Neural progenitor cell (in vitro differentiated cells): ENCODE results near the gene C1orf74. TPM values are rescaled to one million over a fixed set of nuclear protein-coding genes. Genes with fewer than 3 reads are reported as not detected.

Experiments
- DNase-seq: peaks from one replicate; pipeline ENCODE4 v3.0.0-alpha.2; 2016; ENCODE audit warnings: low spot score
- H2AFZ ChIP-seq: fragments of 200-600 bp; sonication (generic); replicated peaks from 2 replicates; pipeline ENCODE4 v1.6.1; 2016; ENCODE audit warnings: antibody characterized with exemption
- H3F3A ChIP-seq: fragments of 200-600 bp; sonication (generic); 2 replicates; pipeline ENCODE4 v1.6.1; 2016; ENCODE audit warnings: antibody characterized with exemption, low read depth
- H3K27ac ChIP-seq: fragments of 200-600 bp; sonication (generic); 2 replicates; pipeline ENCODE4 v1.5.1; 2016; ENCODE audit warnings: mild to moderate bottlenecking
- H3K27me3 ChIP-seq: fragments of 200-600 bp; sonication (generic); 2 replicates; pipeline ENCODE4 v1.6.1; 2016; ENCODE audit warnings: mild to moderate bottlenecking, moderate library complexity
- H3K36me3 ChIP-seq: fragments of 200-600 bp; sonication (generic); 2 replicates; pipeline ENCODE4 v1.5.1; 2016
- H3K4me1 ChIP-seq: fragments of 200-600 bp; sonication (generic); 2 replicates; pipeline ENCODE4 v1.6.1; 2016; ENCODE audit warnings: mixed run types
- H3K4me2 ChIP-seq: fragments of 200-600 bp; sonication (generic); 2 replicates; pipeline ENCODE4 v1.6.1; 2016
- H3K4me3 ChIP-seq: fragments of 200-600 bp; sonication (generic); 2 replicates; pipeline ENCODE4 v1.5.1; 2016
- H3K79me2 ChIP-seq: fragments of 200-600 bp; sonication (generic); 2 replicates; pipeline ENCODE4 v1.6.1; 2016; ENCODE audit warnings: low read depth
- H3K9ac ChIP-seq: fragments of 200-600 bp; sonication (generic); 2 replicates; pipeline ENCODE4 v1.6.1; 2016
- H3K9me3 ChIP-seq: fragments of 200-600 bp; sonication (generic); 2 replicates; pipeline ENCODE4 v1.5.1; 2016; ENCODE audit warnings: low read depth
- H4K20me1 ChIP-seq: fragments of 200-600 bp; sonication (generic); 2 replicates; pipeline ENCODE4 v1.6.1; 2016; ENCODE audit warnings: low read depth
- H3K27ac Mint-ChIP-seq: 3 replicates; pipeline ENCODE4 v1.8.0; 2021; ENCODE audit warnings: mixed read lengths
- H3K27me3 Mint-ChIP-seq: 2 replicates; pipeline ENCODE4 v1.8.0; 2022; ENCODE audit warnings: low read depth, mild to moderate bottlenecking, inconsistent platforms, moderate library complexity, mixed read lengths; ENCODE audit not compliant: insufficient read depth
- H3K36me3 Mint-ChIP-seq: 3 replicates; pipeline ENCODE4 v1.8.0; 2021; ENCODE audit warnings: mixed read lengths
- H3K4me1 Mint-ChIP-seq: 3 replicates; pipeline ENCODE4 v1.8.0; 2021; ENCODE audit warnings: mixed read lengths
- H3K4me3 Mint-ChIP-seq: 3 replicates; pipeline ENCODE4 v1.8.0; 2021; ENCODE audit warnings: mild to moderate bottlenecking, moderate library complexity, mixed read lengths
- H3K9me3 Mint-ChIP-seq: 3 replicates; pipeline ENCODE4 v1.8.0; 2020; ENCODE audit warnings: mixed read lengths
- EZH2 ChIP-seq: fragments of 200-600 bp; sonication (generic); IDR thresholded peaks from 2 replicates; pipeline ENCODE4 v1.6.1; 2017; ENCODE audit warnings: antibody characterized with exemption, mild to moderate bottlenecking, moderate library complexity
- EZH2phosphoT487 ChIP-seq: fragments of 200-600 bp; sonication (generic); IDR thresholded peaks from 2 replicates; pipeline ENCODE4 v1.6.1; 2017; ENCODE audit warnings: antibody characterized with exemption
- total RNA-seq: library from RNA; depleted of rRNA; stranded (reverse); fragments of >200 nt; gene quantifications from 2 replicates; pipeline ENCODE4 v1.2.3, GENCODE V29; 2015; ENCODE audit warnings: low replicate concordance
- TF ChIP-seq, protein P1 (sequence below): fragments of 200-600 bp; sonication (generic); IDR thresholded peaks from 2 replicates; pipeline ENCODE4 v1.5.1; 2017; ENCODE audit warnings: antibody characterized with exemption, mild to moderate bottlenecking

The C1orf74 gene
- total RNA-seq, 1 donor from 2014 or later = 7.7 TPM

DNA sequence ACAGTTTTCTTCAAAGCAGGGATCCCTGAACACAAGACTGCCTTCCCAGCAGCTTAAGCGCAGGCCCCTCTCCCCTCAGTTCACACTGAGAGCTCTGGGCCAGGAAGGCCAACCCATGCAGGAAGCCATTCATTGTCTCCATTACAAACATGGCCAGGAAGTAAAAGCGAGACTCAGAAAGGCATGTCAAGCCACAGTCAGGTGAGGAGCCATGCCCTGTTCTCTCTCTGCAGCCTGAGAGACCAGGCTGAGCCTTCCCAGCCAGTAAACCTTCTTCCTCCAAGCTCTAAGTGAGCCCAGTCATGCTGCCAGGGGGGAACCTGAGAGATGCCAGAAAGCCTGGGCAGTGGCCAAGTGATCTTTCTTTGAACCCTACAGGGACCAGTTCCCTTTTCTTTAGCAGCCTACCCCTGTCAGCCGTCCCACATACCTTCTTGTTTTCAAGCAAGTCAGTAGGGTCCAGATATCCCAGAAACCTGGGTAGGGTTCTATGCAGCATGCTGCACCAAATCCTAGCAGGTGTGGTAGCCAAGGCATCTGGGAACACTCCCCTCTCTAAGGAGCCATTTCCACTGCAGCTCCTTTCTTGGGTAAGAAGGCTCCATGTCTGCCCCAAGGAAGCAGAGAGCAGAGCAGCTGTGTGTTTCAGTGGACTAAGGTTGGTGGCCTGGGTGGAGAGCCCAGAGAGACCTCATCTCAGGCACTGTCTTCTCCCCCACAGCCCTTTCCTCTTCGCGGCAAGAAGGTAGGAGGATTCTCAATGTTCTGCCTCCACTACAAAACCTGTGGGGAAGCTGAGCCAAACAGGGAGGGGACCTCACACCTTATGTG is 27.5 kb downstream of the C1orf74 start:
- Histone ChIP-seq H3K36me3 (no peaks in the 10 kb centered on the region), H3K9ac (no peak overlapping the region), H3K4me2 (no peak overlapping the region), H2AFZ (no peak overlapping the region), H4K20me1 (no peaks in the 10 kb centered on the region), H3K9me3 (no peaks in the 10 kb centered on the region), H3K4me1 (no peaks in the 10 kb centered on the region), H3K27me3 (peaks cover 6% of the 10 kb centered on the region), H3K27ac (no peak overlapping the region), H3K4me3 (no peak overlapping the region), H3F3A (no peaks in the 10 kb centered on the region), H3K79me2 (no peaks in the 10 kb centered on the region)
- Mint-ChIP-seq H3K36me3 (no peaks in the 10 kb centered on the region), H3K27ac (no peak overlapping the region), H3K9me3 (no peaks in the 10 kb centered on the region), H3K4me3 (no peak overlapping the region), H3K4me1 (no peaks in the 10 kb centered on the region), H3K27me3 (peaks cover 9% of the 10 kb centered on the region)
- no peak for DNase-seq
- TF ChIP-seq, protein P1, sequence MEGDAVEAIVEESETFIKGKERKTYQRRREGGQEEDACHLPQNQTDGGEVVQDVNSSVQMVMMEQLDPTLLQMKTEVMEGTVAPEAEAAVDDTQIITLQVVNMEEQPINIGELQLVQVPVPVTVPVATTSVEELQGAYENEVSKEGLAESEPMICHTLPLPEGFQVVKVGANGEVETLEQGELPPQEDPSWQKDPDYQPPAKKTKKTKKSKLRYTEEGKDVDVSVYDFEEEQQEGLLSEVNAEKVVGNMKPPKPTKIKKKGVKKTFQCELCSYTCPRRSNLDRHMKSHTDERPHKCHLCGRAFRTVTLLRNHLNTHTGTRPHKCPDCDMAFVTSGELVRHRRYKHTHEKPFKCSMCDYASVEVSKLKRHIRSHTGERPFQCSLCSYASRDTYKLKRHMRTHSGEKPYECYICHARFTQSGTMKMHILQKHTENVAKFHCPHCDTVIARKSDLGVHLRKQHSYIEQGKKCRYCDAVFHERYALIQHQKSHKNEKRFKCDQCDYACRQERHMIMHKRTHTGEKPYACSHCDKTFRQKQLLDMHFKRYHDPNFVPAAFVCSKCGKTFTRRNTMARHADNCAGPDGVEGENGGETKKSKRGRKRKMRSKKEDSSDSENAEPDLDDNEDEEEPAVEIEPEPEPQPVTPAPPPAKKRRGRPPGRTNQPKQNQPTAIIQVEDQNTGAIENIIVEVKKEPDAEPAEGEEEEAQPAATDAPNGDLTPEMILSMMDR = no peak

DNA sequence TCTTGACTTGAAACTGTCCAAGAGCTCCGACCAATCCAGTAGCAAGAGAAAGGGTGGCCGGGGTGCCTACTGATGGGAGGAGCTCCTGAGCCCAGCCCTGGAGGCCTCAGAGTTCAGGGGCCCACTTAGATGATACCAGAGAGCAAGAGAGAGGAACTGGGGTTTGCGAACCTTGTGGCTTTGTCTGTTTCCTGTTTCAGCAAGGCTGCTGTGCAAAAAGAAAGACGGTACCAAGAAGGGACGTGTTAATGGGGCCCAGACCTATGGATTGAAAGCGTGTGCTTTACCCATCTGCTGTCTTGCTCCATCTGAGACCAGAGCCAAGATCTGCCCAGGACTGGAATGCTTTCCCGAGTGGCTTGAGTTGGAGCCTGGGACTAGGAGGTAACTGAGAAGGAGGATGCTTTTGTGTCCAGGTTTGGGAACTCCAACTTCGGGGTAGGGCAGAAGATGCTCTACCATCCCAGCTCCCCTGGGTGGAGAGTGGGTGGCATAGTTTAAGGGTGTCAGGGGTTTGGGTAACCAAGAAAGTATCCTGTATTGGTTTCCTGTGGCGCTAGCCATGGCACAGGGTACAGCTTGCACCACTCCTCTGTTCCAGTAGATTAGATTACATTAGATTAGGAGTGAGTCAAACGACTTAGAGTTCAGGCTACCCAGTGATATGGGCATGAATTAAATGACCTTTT is 28.3 kb downstream of the C1orf74 start, which contains the start of gene TRAF3IP3:
TSS of gene TRAF3IP3 (plus strand) at position 128 of the 689 bp plus-strand sequence. CDS start 3,987 bp downstream, outside the sequence.
- Histone ChIP-seq H2AFZ (no peak within 1 kb of the TSS), H3K9me3 (no peaks in the 10 kb centered on the region), H3F3A (no peaks in the 10 kb centered on the region), H3K36me3 (no peaks in the 10 kb centered on the region), H3K4me2 (no peak within 1 kb of the TSS), H3K27ac (no peak within 1 kb of the TSS), H3K4me1 (no peaks in the 10 kb centered on the region), H3K9ac (no peak within 1 kb of the TSS), H3K4me3 (no peak within 1 kb of the TSS), H4K20me1 (no peaks in the 10 kb centered on the region), H3K79me2 (no peaks in the 10 kb centered on the region), H3K27me3 (no peaks in the 10 kb centered on the region)
- no peak for DNase-seq
- H3K36me3 Mint-ChIP-seq = no peaks in the 10 kb centered on the region
- H3K4me1 Mint-ChIP-seq = no peaks in the 10 kb centered on the region
- TF ChIP-seq EZH2 = no peak
- TF ChIP-seq EZH2phosphoT487 = no peak
- TF ChIP-seq, protein P1 = no peak
- H3K27me3 Mint-ChIP-seq = peaks cover 7% of the 10 kb centered on the region
- no peaks in the 10 kb centered on the region for H3K9me3 Mint-ChIP-seq
- H3K4me3 Mint-ChIP-seq = no peak within 1 kb of the TSS
- no peak within 1 kb of the TSS for H3K27ac Mint-ChIP-seq

DNA sequence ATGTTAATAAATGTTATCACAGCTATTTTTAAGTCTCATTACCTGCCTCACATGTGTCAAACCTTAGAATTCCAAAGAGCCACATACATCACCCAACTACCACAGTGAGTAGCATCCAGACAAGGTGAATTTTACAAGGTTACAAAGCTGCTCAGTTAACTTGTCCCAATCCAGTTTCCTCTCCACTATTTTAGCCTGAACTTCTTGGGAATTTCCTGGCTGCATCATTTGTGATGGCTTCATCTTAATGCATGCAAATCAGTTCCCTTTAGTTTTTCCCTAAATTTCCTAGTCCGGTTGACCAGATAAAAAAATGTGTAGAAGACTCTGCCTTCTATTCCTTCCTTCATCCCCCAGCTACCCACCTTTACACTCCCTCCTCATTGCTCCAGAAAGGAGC is 29.1 kb downstream of the C1orf74 start:
- H3K4me3 ChIP-seq = no peak overlapping the region
- no peak for DNase-seq
- Mint-ChIP-seq H3K4me1 (no peaks in the 10 kb centered on the region), H3K36me3 (no peaks in the 10 kb centered on the region), H3K4me3 (no peak overlapping the region), H3K27me3 (peaks cover 6% of the 10 kb centered on the region), H3K27ac (no peak overlapping the region), H3K9me3 (no peaks in the 10 kb centered on the region)
- H4K20me1 ChIP-seq = no peaks in the 10 kb centered on the region
- no peaks in the 10 kb centered on the region for H3K4me1 ChIP-seq
- no peaks in the 10 kb centered on the region for H3K27me3 ChIP-seq
- H2AFZ ChIP-seq = no peak overlapping the region
- no peak overlapping the region for H3K4me2 ChIP-seq
- H3F3A ChIP-seq = no peaks in the 10 kb centered on the region
- no peak overlapping the region for H3K27ac ChIP-seq
- no peaks in the 10 kb centered on the region for H3K9me3 ChIP-seq
- TF ChIP-seq, protein P1 = no peak
- TF ChIP-seq EZH2phosphoT487 (no peak), EZH2 (no peak)
- H3K36me3 ChIP-seq = no peaks in the 10 kb centered on the region
- no peaks in the 10 kb centered on the region for H3K79me2 ChIP-seq
- H3K9ac ChIP-seq = no peak overlapping the region
